SJCRH30 (cell line): ENCODE results near the gene PTPRK. TPM values are rescaled to one million over a fixed set of nuclear protein-coding genes. Genes with fewer than 3 reads are reported as not detected.
"Not testable (repeated sequence)": the region's sequence is repeated elsewhere in the genome, so short reads cannot be mapped to it uniquely, and the experiment has no call there.

Experiments used
- DNase-seq, 2 experiments: peaks; one replicate each; pipeline ENCODE4 v3.0.0-alpha.2; 2015 to 2020
- H3K27ac ChIP-seq: fragments of 250-450 bp; sonication (Bioruptor Pico); 2 replicates; pipeline ENCODE4 v1.5.1; 2020; ENCODE audit warnings: mild to moderate bottlenecking, moderate library complexity
- H3K27me3 ChIP-seq: fragments of 250-450 bp; sonication (Bioruptor Pico); 2 replicates; pipeline ENCODE4 v1.5.1; 2020; ENCODE audit warnings: mild to moderate bottlenecking, moderate library complexity
- H3K36me3 ChIP-seq: fragments of 250-450 bp; sonication (Bioruptor Pico); 2 replicates; pipeline ENCODE4 v1.5.1; 2020; ENCODE audit warnings: mild to moderate bottlenecking, moderate library complexity
- H3K4me1 ChIP-seq: fragments of 250-450 bp; sonication (Bioruptor Pico); 2 replicates; pipeline ENCODE4 v1.5.1; 2020; ENCODE audit warnings: mild to moderate bottlenecking, moderate library complexity
- H3K4me3 ChIP-seq: fragments of 250-450 bp; sonication (Bioruptor Pico); 2 replicates; pipeline ENCODE4 v1.5.1; 2020; ENCODE audit warnings: mild to moderate bottlenecking, moderate library complexity
- H3K9me3 ChIP-seq: fragments of 250-450 bp; sonication (Bioruptor Pico); replicated peaks from 2 replicates; pipeline ENCODE4 v1.5.1; 2020; ENCODE audit warnings: mild to moderate bottlenecking, moderate library complexity
- total RNA-seq: library from RNA; depleted of rRNA; stranded (reverse); fragments of >200 nt; shearing (Covaris generic); gene quantifications from 2 replicates; pipeline ENCODE4 v1.2.3, GENCODE V29; 2014

The PTPRK gene
- total RNA-seq, 1 experiment from 2014 or later = 31.4 TPM

DNA sequence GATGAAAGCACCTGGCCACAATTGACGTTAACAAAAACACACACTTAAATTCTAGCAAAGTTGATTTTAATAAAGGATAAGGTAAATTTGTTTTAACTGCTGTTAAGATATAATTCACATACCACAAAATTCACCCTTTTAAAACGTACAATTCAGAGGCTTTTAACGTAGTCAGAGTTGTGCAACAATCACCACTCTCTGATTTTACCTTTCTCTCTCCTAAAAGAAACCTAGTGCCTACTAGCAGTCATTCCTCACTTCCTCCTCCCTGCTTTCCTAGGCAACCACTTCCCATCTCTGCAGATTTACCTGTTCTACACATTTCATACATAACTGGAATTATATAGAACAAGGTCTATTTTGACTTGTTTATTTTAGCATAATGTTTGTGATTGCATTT, 58.9 kb downstream of the PTPRK start:
- DNase-seq = no peak
- H3K36me3 ChIP-seq = no peaks in the 10 kb centered on the region
- H3K27me3 ChIP-seq = no peaks in the 10 kb centered on the region
- no peaks in the 10 kb centered on the region for H3K9me3 ChIP-seq
- no peaks in the 10 kb centered on the region for H3K4me1 ChIP-seq
- H3K4me3 ChIP-seq = no peak overlapping the region
- no peak overlapping the region for H3K27ac ChIP-seq

DNA sequence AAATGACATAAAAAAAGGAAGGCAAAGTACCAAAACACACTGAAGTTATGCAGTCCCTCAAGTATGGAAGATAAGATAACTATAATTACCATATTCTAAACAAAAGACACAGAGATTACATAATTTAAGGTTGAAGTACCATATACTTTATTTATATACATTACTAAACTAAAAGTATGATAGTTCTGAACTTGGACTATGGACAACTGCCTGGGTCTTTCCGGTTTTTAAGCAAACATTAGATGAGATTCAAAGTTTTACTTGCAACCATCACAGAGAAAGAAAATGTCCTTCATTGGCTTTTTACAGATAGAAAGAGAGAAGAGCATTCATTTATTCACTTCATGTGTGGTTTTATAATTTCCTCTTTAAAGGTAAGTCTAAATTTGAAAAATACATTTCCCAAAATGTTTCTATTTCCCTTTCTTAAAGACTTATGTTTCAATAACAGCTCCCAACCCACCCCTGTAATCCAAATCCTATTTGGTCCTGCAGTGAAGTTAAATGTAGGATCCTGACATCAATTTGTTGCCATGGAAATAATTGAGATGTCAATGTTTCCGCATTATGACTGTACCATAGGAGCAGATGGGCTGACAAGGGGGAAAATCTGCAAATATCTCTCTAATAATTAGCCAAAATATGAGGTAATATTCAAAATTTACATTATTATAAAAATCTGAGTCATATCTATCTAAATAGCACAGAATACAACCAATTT, 63.7 kb downstream of the PTPRK start:
- Histone ChIP-seq H3K36me3 (no peaks in the 10 kb centered on the region), H3K9me3 (no peaks in the 10 kb centered on the region), H3K27me3 (no peaks in the 10 kb centered on the region), H3K27ac (no peak overlapping the region), H3K4me3 (no peak overlapping the region), H3K4me1 (no peaks in the 10 kb centered on the region)
- no peak for DNase-seq

DNA sequence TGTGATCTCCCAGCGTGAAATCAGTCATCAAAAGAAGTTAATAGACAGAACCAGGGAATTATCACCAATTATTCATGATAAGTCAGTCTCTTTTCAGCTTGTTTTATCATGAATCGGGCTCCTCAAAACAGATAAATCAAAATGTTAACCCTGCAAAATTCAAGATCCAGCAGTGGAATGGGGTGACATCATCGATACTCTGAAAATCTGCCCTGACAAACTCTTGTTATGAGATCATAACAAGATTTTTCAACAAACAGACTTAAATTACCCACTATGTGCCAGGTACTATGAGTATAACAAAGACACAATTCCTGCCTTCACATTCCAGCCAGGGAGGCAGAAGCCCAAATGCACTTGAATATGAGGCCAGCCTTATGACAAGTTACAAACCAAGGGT, 64.4 kb downstream of the PTPRK start:
- Histone ChIP-seq H3K27ac (no peak overlapping the region), H3K4me3 (no peak overlapping the region), H3K9me3 (no peaks in the 10 kb centered on the region), H3K4me1 (no peaks in the 10 kb centered on the region), H3K27me3 (no peaks in the 10 kb centered on the region), H3K36me3 (no peaks in the 10 kb centered on the region)
- no peak for DNase-seq

GRCh38 chr6:128452713-128453112, 67.7 kb downstream of the PTPRK start:
- H3K27ac ChIP-seq = no peak overlapping the region
- H3K9me3 ChIP-seq = no peaks in the 10 kb centered on the region
- H3K4me3 ChIP-seq = no peak overlapping the region
- no peaks in the 10 kb centered on the region for H3K27me3 ChIP-seq
- H3K4me1 ChIP-seq = no peaks in the 10 kb centered on the region
- H3K36me3 ChIP-seq = no peaks in the 10 kb centered on the region
- no peak for DNase-seq

DNA sequence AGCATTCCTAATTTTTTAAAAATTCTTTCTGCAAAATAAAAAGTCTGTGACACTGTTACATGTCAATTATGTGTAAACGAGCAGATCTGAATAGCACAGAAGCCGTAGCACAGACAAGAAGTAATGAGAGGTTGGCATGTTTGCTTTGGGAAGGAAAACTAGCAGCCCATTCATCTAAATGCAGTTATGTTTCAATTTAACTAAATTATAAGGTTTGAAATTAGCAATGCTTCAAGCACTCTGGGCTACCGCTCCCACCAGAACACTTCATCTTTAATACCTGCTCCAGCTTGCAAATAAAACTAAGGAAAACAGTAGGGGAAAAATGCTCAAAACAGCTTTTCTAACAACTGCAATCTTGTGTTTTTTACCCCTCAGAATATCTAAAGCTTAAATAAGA, 73.9 kb downstream of the PTPRK start:
- no peaks in the 10 kb centered on the region for H3K27me3 ChIP-seq
- DNase-seq = no peak
- peaks cover 1% of the 10 kb centered on the region; the same call in 1 of the 2 replicates for H3K4me1 ChIP-seq

GRCh38 chr6:128443553-128443952, 76.8 kb downstream of the PTPRK start:
- H3K27me3 ChIP-seq = no peaks in the 10 kb centered on the region
- peaks cover 6% of the 10 kb centered on the region for H3K4me1 ChIP-seq
- no peak overlapping the region for H3K4me3 ChIP-seq
- DNase-seq = no peak
- no peak overlapping the region for H3K27ac ChIP-seq
- H3K36me3 ChIP-seq = no peaks in the 10 kb centered on the region
- no peaks in the 10 kb centered on the region for H3K9me3 ChIP-seq

More for the DNA sequence above, 73.9 kb downstream of the PTPRK start:
- H3K36me3 ChIP-seq = no peaks in the 10 kb centered on the region
- H3K4me3 ChIP-seq = no peak overlapping the region
- H3K27ac ChIP-seq = no peak overlapping the region
- no peaks in the 10 kb centered on the region for H3K9me3 ChIP-seq

DNA sequence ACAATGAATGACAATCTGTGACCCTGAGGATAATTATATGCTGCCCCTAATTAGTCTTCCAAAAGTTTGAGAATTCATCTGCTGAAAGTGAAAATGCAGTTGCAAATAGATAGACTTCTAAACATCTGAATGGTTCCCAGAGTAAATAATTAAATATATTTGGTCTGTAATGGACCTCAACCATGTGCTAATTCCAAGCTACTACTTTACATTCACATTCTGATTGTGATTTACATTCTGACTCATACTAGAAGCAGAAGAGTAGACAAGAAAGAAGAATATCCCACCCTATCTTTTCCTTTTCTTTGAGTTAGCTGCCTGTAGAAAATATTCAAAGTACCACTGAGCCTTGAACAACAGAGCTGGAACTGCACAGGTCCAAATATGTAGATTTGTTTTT, 80.8 kb downstream of the PTPRK start:
- no peaks in the 10 kb centered on the region for H3K27me3 ChIP-seq
- peaks cover 11% of the 10 kb centered on the region for H3K4me1 ChIP-seq
- no peak for DNase-seq
- no peaks in the 10 kb centered on the region for H3K36me3 ChIP-seq
- H3K4me3 ChIP-seq = no peak overlapping the region
- no peak overlapping the region for H3K27ac ChIP-seq
- H3K9me3 ChIP-seq = no peaks in the 10 kb centered on the region

DNA sequence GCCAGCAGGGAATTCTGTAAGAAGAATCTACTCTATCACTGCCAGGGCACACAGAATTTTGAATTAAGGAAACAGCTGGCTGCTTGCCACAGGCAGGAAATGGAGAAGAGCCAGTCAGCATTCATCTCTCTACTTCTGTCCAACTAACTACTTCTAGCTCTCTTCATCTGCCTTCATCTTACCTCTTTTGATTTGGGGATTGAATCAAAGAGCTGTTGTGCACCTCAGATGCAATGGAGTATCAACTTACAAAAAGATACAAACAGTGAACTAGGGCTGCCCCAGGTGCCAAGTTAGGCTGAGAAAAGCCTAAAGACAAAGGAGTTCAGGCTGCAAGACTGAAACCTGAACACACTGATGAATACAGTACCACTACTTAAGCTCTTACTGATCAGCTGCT, 82.0 kb downstream of the PTPRK start:
- H3K4me3 ChIP-seq = no peak overlapping the region
- peaks cover 11% of the 10 kb centered on the region for H3K4me1 ChIP-seq
- H3K27ac ChIP-seq = no peak overlapping the region
- H3K9me3 ChIP-seq = no peaks in the 10 kb centered on the region
- no peaks in the 10 kb centered on the region for H3K36me3 ChIP-seq
- peak; percentile 31 to 65 for DNase-seq
- H3K27me3 ChIP-seq = no peaks in the 10 kb centered on the region

DNA sequence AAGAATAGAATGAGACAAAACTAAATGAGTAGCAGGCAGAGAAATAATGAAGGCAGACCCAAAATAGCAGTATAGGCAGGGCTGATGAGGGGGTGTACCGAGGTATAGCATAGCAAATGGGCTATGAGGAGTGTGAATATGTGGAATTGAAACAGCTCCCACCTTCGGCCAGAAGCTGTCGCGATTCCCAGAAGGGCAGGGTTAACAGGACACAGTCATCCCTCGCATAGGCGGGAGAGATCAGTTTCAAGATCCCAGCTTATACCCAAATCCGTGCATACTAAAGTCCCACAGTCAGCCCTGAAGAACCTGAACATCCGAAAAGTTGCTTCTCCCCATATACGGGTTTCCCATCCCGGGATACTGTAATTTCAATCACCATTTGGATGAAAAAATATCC, 82.7 kb downstream of the PTPRK start:
- H3K4me1 ChIP-seq = peaks cover 11% of the 10 kb centered on the region
- H3K27me3 ChIP-seq = no peaks in the 10 kb centered on the region
- H3K4me3 ChIP-seq = no peak overlapping the region
- no peaks in the 10 kb centered on the region for H3K9me3 ChIP-seq
- DNase-seq = no peak
- no peaks in the 10 kb centered on the region for H3K36me3 ChIP-seq
- H3K27ac ChIP-seq = no peak overlapping the region

DNA sequence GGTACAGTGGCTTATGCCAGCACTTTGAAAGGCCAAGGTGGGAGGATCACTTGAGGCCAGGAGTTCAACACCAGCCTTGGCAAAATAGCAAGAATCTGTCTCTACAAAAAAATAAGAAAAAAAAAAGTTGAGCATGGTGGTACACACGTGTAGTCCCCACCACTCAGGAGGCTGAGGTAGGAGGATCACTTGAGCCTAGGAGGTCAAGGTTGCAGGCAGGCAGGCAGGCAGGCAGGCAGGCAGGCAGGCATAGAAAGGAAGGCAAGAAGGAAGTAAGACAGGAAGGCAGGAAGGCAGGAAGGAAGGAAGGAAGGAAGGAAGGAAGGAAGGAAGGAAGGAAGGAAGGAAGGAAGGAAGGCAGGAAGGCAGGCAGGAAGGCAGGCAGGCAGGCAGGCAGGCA, 85.6 kb downstream of the PTPRK start:
- not testable (repeated sequence) for DNase-seq, H3K4me1 ChIP-seq, H3K27me3 ChIP-seq, H3K27ac ChIP-seq, H3K9me3 ChIP-seq, H3K4me3 ChIP-seq, H3K36me3 ChIP-seq

DNA sequence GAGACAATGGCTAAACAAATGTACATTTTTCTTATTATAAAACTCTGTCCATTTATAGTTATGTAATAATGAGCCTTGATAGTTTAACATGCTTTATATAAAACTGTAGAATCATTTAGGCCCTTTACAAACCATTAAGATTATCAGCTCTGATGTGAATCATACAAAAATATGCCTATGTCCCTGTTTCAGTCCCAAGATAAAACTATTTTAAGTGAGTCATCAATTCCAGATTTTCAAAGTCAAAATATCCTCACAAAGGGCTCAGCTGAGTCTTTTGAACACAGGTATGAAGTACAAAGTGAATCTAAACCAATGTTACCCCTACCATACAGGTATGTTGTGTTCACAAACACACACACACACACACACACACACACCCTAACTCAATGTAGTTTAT, 88.0 kb downstream of the PTPRK start:
- no peak overlapping the region for H3K4me3 ChIP-seq
- no peaks in the 10 kb centered on the region for H3K9me3 ChIP-seq
- no peaks in the 10 kb centered on the region for H3K27me3 ChIP-seq
- no peaks in the 10 kb centered on the region for H3K4me1 ChIP-seq
- no peak overlapping the region for H3K27ac ChIP-seq
- H3K36me3 ChIP-seq = no peaks in the 10 kb centered on the region
- DNase-seq = no peak

DNA sequence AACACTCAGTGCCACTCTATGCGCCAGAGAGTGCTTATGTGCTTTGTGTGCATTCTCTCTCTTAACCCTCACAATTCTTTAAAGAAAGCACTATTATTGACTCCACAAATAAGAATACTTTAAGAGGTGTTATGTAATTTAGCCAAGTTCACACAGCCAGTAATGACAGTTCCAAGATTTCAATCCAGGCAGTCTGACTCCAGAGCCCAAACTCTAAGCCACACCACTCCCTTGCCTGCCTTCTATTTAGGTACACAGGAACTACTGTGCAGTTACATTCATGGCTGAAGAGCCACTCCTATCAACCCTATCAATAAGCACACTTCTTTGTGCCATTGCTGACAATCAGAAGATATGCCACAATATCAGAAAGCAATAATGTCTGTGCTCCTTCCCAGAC, 93.3 kb downstream of the PTPRK start:
- H3K4me1 ChIP-seq = peaks cover 2% of the 10 kb centered on the region; the same call in 1 of the 2 replicates
- no peak overlapping the region for H3K27ac ChIP-seq
- no peak overlapping the region for H3K4me3 ChIP-seq
- DNase-seq = no peak
- H3K9me3 ChIP-seq = no peaks in the 10 kb centered on the region
- H3K27me3 ChIP-seq = no peaks in the 10 kb centered on the region
- H3K36me3 ChIP-seq = no peaks in the 10 kb centered on the region

GRCh38 chr6:128425856-128426255, 94.5 kb downstream of the PTPRK start:
- Histone ChIP-seq H3K27ac (no peak overlapping the region), H3K4me1 (peaks cover 2% of the 10 kb centered on the region; the same call in 1 of the 2 replicates), H3K4me3 (no peak overlapping the region), H3K36me3 (no peaks in the 10 kb centered on the region; the same call in 1 of the 2 replicates), H3K9me3 (no peaks in the 10 kb centered on the region), H3K27me3 (no peaks in the 10 kb centered on the region)
- DNase-seq = no peak

GRCh38 chr6:128422871-128423270, 97.5 kb downstream of the PTPRK start:
- no peaks in the 10 kb centered on the region; the same call in none of the 2 replicates for H3K9me3 ChIP-seq
- peak overlapping the region; percentile 23; the same call in 1 of the 2 replicates for H3K27ac ChIP-seq
- H3K36me3 ChIP-seq = no peaks in the 10 kb centered on the region; the same call in 1 of the 2 replicates
- no peak overlapping the region for H3K4me3 ChIP-seq
- peaks cover 2% of the 10 kb centered on the region; the same call in 1 of the 2 replicates for H3K4me1 ChIP-seq
- DNase-seq = peak in 1 of 2 experiments; percentile 14
- no peaks in the 10 kb centered on the region for H3K27me3 ChIP-seq

DNA sequence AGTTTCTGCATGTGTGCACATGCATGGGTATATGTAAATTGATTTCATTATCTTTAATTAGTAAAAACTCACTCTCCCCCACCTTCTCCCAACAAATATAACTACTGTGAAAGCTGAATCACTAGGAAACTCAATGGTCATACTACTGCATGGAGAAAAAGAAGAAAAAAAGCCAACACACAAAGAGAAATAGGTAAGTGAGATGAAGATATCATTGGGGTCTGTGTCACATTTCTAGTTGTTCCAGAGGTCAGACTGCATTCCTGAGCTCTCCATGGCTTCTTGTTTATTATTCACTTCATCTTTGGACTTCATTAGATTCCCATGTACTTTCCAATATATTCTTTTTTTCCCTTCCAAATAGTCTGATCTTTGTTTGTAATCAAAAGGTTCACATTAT, 98.2 kb downstream of the PTPRK start:
- DNase-seq = no peak
- H3K9me3 ChIP-seq = no peaks in the 10 kb centered on the region; the same call in none of the 2 replicates
- H3K36me3 ChIP-seq = no peaks in the 10 kb centered on the region; the same call in 1 of the 2 replicates
- peaks cover 2% of the 10 kb centered on the region; the same call in 1 of the 2 replicates for H3K4me1 ChIP-seq
- no peak overlapping the region for H3K27ac ChIP-seq
- H3K4me3 ChIP-seq = no peak overlapping the region
- H3K27me3 ChIP-seq = no peaks in the 10 kb centered on the region

DNA sequence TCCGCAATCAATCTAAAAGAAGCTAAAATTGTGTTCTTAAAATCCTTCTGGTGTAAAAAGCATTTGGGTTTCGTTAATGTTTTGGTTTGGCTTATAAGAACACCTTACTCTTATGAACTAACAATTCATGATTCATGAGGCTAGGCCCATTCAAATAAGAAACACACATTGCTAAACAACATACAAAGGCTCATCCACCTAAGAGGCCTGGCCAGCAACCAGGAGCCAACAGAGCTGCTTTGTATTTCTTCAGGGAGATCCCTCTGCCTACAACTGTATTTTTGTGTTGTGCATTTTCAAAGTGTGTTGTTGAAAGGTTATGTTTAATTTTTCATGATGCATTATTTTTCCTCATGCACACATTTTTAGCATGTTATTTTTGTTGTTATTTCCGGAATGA, 98.6 kb downstream of the PTPRK start:
- H3K27ac ChIP-seq = no peak overlapping the region
- H3K4me1 ChIP-seq = peaks cover 2% of the 10 kb centered on the region; the same call in 1 of the 2 replicates
- DNase-seq = no peak
- H3K36me3 ChIP-seq = no peaks in the 10 kb centered on the region; the same call in 1 of the 2 replicates
- no peaks in the 10 kb centered on the region; the same call in none of the 2 replicates for H3K9me3 ChIP-seq
- H3K27me3 ChIP-seq = no peaks in the 10 kb centered on the region
- H3K4me3 ChIP-seq = no peak overlapping the region
